LoVo (cell line): ENCODE results near the gene TAF1L.
"Not testable (repeated sequence)": the region's sequence is repeated elsewhere in the genome, so short reads cannot be mapped to it uniquely, and the experiment has no call there.

Source experiments
- DNase-seq: peaks from one replicate; pipeline ENCODE4 v3.0.0-alpha.2; 2016; ENCODE audit warnings: low spot score

TAF1L gene, protein sequence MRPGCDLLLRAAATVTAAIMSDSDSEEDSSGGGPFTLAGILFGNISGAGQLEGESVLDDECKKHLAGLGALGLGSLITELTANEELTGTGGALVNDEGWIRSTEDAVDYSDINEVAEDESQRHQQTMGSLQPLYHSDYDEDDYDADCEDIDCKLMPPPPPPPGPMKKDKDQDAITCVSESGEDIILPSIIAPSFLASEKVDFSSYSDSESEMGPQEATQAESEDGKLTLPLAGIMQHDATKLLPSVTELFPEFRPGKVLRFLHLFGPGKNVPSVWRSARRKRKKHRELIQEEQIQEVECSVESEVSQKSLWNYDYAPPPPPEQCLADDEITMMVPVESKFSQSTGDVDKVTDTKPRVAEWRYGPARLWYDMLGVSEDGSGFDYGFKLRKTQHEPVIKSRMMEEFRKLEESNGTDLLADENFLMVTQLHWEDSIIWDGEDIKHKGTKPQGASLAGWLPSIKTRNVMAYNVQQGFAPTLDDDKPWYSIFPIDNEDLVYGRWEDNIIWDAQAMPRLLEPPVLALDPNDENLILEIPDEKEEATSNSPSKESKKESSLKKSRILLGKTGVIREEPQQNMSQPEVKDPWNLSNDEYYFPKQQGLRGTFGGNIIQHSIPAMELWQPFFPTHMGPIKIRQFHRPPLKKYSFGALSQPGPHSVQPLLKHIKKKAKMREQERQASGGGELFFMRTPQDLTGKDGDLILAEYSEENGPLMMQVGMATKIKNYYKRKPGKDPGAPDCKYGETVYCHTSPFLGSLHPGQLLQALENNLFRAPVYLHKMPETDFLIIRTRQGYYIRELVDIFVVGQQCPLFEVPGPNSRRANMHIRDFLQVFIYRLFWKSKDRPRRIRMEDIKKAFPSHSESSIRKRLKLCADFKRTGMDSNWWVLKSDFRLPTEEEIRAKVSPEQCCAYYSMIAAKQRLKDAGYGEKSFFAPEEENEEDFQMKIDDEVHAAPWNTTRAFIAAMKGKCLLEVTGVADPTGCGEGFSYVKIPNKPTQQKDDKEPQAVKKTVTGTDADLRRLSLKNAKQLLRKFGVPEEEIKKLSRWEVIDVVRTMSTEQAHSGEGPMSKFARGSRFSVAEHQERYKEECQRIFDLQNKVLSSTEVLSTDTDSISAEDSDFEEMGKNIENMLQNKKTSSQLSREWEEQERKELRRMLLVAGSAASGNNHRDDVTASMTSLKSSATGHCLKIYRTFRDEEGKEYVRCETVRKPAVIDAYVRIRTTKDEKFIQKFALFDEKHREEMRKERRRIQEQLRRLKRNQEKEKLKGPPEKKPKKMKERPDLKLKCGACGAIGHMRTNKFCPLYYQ (N-terminal part only)

DNA sequence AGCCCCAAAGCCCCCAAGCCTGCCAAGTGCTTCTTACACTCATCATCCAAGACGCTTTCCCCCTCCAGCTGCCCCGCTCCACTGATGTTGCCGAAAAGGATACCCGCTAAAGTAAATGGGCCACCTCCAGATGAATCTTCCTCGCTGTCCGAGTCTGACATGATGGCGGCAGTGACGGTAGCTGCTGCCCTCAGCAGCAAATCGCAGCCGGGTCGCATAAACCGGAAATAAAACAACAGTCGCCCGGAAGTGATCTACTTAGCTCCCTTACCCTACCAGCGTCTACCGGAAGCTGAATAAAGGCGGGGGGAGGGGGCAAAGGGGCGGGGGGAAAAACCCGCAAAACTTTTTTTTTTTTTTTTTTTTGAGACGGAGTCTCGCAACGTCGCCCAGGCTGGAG lies at the start of gene TAF1L:
TSS of gene TAF1L (minus strand) at position 308 of the 400 bp plus-strand sequence. CDS start at position 218, 90 bp downstream.
- DNase-seq = no peak

DNA sequence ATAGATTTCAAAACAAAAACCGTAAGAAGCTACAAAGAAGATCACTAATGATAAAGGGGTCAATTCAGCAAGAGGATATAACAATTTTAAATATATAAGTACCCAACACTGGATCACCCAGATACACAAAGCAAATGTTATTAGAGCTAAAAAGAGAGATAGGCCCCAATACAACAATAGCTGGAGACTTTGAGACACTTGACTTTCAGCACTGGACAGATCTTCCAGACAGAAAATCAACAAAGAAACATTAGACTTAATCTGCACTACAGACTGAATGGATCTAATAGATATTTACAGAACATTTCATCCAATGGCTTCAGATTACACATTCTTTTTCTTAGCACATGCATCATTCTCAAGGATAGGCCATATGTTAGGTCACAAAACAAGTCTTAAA lies 46.3 kb upstream of the TAF1L start:
- no peak for DNase-seq

DNA sequence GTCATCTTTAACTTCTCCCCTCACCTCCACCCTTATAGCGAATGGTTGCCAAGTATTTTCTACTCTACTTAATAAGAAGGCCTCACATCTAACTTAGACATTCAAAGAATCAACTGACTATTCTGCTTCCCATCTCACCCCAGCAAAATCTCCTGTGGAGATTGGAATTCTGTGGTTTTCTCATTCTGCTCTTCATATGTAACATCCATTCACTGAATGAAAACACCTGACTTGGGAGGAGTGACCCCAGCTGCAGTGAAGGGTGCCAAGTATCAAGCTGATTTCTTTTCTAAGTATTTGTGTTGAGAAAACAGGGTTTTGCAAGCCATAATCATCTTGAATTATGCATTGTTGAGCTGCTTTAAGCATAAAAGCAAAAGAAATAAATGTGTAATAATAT lies 42.5 kb upstream of the TAF1L start:
- DNase-seq = no peak

DNA sequence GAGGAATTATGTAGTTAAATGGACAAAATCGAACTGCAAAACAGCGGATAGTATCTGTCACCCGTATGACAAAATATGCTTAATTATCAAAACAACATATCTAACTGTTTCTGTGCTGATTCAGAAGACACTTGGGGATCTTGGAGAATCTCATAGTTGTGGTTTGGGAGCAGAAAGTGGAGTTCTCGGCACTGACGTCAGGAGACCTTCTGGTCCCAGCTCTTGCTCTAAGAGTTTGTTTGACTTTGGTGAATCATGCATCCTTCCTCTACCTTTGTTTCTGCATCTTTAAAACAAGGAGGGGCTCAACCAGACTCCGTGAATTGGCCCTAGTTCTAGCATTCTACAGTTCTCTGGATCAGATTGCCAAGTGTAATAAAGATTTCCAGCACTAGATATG lies 37.0 kb upstream of the TAF1L start:
- DNase-seq = no peak

DNA sequence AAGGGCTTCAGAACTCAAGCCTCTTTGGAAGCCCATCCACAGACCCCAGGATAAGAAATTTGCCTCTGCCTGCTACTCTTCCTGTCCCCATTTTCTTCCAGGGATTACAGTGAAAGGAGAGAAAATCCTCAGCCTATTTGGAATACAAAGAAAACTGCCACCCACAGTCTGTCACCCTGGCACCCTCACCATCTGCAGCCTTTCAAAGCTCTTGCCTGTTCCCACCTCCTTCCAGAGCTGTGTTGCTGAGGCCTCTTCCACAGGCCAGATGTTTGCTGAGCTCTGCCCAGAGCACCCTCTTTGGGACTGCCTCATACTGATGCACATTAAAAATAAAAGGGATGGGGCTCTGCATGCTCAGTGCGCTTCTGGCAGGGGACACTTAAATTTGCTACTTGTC lies 35.9 kb upstream of the TAF1L start:
- DNase-seq = no peak

DNA sequence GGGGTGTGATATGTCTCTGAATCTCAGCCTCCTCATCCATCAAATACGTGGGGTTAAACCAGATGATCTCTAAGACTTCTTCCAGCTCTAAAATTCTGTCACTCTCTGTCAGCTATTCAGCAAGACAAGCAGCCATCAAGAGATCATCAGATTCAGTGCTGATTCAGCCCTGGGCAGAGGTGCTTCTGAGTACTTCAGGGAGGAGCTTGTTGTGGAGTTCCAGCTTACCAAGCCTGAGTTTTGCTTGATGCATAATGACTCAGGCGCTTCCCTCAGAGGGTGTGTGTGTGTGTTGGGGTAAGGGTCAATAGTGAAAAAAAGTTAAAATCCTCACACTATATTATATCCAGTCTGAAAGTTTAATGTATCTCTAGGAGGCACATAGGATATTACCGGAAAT lies 29.6 kb upstream of the TAF1L start:
- no peak for DNase-seq

DNA sequence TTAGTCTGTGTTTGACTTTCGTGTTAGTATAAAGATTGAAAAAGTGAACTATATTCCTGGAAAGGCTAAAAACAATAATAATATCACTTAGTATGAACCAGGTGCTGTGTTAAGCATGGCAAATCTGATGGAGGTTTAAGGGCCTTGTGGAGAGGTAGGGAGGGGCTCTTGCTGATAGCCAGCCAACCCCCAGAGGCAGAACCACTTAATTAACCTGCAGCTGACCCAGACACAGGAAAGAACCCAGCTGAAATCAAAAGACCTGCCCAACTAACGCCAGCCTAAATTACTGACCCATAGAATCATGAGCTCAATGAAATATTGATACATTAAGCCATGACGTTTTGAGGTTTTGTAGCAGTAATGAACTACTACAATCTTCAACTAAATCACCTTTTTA lies 28.3 kb upstream of the TAF1L start:
- DNase-seq = no peak

DNA sequence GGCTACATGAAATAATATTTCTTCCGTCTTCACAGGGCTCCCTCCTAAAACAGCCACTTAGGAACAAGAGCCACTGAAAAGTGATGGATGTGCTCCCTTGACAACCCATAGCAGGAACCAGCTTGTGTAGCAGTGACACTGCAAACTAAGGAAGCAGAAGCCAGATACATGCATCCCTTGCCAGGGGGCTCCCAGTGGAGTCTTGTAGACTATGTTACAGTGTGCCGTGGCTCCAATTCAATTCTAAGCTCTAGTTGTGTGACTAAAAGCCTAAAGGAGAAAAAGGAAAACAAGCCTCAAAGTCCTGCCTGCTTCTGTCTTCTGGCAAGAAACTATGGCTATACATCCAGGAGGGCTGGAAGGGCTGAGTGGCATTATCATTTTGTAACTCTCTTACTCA lies 12.2 kb upstream of the TAF1L start:
- DNase-seq = no peak

DNA sequence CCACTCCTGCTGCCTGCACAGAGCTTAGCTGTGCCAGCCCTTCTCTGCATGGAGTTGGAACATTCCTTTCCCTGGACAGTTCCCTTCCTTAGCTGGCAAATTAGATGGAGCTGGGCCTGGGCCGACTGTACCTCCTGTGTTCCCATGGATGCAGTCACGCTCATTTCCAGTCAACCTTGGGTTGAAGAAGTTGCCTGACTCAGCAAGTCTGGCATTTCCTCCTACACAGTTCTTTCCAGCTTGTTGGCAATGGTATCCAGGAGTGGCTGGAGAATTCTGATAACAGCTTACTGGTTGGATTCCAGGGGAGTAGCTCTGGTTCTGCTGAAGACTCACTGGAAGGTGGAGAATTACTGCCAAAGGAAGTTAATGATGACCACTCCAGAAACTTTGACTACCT lies 9.2 kb upstream of the TAF1L start:
- no peak for DNase-seq

DNA sequence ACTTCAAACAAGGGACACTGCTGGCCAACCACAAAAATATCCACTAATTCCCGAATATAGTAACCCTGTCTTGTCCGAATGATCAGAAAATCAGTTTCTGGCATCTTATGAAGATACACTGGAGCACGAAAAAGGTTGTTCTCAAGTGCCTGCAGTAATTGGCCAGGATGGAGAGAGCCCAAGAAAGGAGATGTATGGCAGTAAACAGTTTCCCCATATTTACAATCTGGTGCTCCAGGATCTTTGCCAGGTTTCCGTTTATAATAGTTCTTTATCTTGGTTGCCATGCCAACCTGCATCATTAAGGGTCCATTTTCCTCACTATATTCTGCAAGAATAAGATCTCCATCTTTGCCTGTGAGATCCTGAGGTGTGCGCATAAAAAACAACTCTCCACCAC lies 2.3 kb downstream of the TAF1L start:
- DNase-seq = not testable (repeated sequence)

DNA sequence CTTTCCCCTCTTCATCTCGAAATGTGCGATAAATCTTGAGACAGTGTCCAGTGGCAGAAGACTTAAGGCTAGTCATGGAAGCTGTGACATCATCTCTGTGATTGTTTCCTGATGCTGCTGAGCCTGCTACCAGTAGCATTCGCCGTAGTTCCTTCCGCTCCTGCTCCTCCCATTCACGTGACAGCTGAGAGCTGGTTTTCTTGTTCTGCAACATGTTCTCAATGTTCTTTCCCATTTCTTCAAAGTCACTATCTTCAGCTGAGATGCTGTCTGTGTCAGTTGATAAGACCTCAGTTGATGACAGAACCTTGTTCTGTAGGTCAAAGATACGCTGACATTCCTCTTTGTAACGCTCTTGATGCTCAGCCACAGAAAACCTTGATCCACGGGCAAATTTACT lies 3.5 kb downstream of the TAF1L start:
- no peak for DNase-seq

DNA sequence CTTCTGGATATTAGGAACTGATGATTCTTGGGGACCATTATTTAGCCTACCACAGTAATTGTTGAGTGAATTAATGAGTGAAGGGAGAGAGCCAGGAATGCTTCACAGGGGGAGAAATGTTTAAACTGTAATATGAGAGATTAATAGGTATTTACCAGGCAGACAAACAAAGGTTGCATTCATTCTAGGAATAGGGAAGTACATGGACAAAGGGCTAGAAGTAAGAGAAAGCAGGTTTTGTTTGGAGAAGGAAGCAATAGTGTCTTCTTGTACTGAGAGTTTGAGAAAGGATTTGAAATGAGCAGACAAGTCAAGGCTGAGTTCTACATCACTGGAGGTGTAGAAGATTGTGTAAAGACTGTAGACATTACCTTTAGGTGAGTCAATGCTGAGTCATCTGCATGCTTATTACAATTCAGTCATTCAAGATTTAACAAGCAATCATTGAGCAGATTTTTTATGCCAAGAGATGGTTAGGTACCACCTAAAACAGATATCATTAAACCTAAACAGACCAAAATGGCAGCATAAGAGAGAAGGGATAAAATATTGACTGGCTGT lies 8.0 kb downstream of the TAF1L start:
- DNase-seq = peak; percentile 43

DNA sequence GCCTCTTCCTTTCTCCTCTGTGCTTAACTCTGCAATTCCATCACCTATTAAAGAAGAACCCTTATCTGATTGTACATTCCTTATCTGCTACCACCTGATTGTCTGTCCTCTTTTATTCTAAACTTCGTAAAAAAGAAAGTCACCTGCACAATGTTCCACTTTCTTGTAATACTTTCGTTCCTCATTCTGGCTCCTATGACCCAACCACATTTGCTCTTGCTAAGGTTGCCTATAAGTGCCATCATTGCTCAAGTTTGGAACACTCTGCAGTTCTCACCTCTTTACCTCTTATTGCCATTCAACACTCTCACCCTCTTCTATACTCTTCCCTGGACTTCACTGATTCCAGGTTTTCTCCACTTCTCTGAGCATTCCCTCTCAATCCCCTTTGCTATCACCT lies 10.1 kb downstream of the TAF1L start:
- DNase-seq = no peak

DNA sequence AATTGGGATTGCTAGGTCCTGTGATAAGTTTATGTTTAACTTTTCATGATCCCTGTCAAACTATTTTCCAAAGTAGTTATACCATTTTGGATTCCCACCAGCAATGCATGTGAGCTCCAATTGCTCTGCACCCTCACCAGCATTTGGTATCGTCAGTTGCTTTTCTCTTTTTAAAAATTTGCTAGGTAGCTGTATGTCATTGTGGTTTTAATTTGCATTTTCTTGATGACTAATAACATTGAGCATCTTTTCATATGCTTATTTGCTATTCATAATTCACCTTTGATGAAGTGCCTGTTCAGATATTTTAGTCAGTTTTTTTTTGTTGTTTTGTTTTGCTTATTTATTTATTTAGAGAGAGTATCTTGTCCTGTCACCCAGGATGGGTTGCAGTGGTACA lies 12.5 kb downstream of the TAF1L start:
- DNase-seq = no peak

DNA sequence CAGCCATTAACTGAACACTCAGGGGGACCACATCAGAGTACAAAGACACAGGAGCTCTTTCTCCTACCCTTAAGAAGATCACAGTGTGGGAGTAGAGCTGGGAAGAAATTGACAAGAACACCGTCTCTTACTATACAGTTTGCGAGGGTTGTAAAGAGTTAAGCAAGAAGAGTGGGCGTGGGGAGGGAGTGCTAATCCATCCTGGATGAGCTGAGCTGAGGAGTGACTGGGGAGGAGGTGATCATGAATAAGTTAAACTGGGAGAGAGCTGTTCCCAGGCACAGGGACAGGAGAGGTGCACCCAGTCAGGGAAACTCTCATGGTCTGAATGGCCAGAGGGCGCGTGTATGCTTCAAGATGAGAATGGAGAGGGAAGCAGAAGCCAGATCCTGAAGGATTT lies 17.2 kb downstream of the TAF1L start:
- DNase-seq = no peak

DNA sequence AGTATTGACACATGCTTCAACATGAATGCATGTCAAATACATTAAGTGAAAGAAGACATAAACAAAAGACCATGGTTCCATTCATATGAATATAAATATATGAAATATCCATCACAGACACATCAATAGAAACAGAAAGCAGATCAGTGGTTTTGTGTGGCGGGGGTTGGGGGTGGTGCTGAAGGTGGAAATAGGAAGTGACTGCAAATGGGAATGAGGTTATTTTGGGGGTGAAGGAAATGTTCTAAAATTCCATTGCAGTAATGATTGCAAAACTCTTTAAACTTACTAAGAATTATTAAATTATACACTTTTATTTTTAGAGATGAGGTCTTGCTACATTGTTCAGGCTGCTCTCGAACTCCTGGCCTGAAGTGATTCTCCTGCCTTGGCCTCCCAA lies 28.7 kb downstream of the TAF1L start:
- DNase-seq = no peak

DNA sequence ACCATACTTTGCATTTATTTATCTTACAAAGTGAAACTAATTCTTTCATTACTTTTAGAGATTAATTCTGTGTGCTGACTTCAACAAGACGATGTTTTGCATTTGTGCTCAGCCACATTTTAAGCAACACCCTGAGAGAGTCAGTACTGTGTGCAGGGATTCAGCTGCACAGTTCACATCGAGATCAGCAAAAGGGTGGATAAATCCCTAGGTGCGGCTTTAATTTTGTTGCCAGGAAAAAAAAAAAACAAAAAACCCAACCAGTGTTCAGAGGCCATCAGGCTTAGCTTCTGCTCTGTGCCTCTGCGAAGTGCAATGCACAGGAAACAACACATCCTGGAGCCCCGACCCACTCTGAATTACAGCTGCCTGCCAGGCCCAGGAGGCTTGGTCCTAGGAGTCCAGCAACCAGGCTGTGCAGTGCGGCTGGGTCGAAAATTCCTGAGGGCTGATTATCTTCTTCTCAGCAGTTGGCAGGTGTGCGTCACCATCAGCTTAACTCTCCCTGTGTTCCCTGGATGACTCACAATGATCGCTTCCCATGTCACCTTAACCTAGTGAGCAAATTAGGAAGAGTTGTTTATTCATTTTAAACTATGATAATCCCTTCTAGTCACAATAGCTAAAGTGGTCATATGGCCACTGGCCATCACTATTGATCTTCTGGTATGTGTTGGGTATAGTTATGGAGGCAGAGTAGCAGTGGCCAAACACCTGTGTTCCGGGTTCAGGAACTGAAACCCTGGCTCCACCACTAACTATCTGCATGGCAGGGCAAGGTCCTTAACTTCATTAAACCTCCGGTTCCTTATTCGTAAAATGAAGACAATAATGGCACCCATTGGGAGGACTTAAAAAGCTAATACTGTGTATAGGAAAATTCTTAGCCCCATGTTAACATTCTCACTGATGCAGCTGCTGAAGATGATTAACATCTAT lies 31.3 kb downstream of the TAF1L start:
- DNase-seq = peak; percentile 76

DNA sequence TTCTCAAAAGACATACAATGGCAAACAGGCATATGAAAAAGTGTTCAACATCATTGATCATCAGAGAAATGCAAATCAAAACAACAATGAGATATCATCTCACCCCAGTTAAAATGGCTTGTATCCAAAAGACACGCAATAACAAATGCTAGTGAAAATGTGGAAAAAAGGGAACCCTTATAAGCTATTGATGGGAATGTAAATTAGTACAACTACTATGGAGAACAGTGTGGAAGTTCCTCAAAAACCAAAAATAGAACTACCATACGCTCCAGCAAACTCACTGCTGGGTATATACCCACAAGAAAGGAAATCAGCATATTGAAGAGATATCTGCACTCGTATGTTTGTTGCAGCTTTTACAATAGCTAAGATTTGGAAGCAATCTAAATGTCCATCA lies 36.4 kb downstream of the TAF1L start:
- DNase-seq = not testable (repeated sequence)

DNA sequence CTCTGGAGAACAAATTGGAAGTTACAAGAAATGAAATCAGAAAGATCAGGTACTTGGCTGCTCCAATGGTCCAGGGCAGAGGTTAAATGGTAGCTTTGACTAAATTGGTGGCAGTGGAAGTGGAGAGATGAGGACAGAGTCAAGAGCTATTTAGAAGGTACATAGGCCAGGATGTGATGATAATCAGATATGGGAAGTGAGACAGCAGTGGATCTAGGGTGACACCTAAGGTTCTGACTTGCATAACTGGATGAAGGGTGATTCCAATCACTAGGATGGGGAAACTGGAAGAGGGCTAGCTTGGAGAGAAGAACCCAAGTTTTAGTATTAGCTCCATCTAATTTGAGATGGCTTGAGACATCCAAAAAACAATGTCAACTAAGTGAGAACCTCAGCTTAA lies 38.5 kb downstream of the TAF1L start:
- no peak for DNase-seq

DNA sequence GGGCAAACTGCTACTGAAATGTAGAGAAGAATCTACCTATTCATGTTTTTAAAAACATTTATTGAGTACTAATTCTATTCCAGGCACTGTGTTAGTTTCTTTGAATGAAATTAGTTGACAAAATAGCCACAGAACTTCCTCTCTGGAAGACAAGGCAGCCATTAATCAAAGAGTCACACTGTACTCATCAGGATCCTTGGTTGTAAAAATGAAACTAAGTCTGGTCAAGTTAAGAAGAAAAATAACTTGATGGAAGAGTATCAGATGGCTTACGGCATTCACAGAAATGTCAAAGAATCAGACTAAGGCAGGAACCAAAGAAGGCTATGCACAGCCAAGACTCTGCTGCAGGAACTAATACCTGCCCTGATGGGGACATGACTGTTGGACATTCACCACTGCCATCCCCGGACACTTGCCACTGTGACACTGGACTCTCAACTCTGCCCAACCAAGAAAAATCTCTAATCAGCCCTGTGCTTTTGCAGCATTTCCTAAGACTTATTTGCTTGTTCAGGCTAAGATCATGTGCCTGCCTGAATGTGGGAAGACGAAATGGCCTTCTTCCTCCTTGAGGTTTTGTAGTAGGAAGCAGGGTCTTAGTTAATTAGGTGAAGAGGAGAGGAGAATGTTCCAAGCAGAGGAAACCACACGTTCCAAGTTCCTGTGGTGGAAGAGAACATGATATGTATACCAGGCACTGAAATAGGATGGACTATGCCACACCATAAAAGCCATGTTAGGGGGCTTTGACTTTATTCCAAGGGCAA lies 39.2 kb downstream of the TAF1L start:
- DNase-seq = no peak
